DMS53 treated with DMSO at 0.1 percent for 48 hours (cell line): Measurements from ENCODE around the gene RNLS.

ENCODE experiments used
- DNase-seq: peaks from one replicate; lab custom pipeline; 2025; ENCODE audit not compliant: unreplicated experiment; lab: John Stamatoyannopoulos, UW

The RNLS gene

DNA sequence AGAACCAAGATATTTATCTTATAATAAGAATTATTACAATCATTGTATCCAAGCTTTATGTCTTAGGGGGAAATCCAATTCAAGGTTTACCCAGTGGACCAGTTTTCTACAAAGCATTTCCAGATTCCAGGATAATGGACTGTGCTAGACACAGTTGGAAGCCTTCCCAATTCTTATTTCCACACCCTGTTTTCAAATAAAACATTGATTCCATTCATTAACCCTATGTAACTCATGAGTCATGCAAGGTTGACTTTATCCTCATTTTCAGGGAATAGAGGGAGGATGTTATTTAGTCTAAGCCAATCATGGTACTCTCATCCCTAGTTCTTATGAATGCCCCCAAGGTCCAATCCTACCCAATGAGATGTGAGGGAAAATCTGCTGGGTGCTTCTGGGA lies 145.7 kb downstream of the RNLS start:
- DNase-seq: no peak

DNA sequence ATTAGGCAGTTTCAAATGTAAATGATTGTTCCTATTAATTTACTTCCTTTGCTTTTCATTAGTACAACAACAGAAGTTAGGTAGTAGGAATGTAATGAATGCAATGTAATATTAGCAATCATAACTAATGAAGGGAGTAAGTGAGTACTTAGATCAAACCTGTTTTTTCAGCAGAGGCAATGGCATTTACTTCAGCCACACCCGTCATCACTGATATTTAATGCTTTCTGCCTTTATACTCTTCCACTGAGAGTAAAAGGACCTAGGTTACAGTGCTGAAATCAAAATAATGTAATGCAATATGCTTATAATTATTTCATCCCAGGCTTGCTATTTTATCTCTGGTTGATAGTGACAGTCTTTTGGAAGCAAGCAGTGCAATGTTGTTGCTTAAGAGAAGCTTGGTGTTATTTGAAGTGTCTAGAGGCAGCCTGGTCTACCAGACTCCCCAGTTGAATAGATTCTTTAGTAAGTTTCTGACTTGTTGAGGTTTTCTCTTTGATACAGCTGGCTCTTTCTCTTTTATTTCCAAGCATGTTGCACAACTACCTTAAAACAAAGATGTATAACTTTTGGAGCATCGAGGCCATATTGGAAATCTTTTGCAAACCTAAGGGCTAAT lies 149.4 kb downstream of the RNLS start:
- DNase-seq: no peak

GRCh38 chr10:88431103-88431502 lies 152.0 kb downstream of the RNLS start:
- no peak for DNase-seq

DNA sequence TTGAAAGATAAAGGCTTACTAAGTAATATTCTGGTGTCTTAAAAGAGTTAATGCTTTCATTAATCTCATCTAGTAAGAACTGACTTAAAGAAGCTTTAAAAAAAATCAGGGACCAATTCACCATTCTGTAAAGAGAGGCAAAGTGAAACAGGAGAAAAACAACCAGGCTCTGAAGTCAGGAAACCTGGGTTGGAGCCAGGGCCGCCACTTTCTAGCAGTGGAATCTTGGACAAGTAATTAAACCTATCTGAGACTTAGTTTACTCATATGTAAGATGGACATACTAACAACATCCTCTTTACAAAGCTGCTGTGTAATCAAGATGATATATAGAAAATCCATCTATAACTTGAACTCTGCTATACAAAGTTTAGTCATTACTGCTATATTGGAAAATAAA lies 154.1 kb downstream of the RNLS start:
- DNase-seq: no peak

- no peak for DNase-seq
These were observed 154.7 kb downstream of the RNLS start for GRCh38 chr10:88428442-88428841.

GRCh38 chr10:88427024-88427423 lies 156.1 kb downstream of the RNLS start:
- no peak for DNase-seq

DNA sequence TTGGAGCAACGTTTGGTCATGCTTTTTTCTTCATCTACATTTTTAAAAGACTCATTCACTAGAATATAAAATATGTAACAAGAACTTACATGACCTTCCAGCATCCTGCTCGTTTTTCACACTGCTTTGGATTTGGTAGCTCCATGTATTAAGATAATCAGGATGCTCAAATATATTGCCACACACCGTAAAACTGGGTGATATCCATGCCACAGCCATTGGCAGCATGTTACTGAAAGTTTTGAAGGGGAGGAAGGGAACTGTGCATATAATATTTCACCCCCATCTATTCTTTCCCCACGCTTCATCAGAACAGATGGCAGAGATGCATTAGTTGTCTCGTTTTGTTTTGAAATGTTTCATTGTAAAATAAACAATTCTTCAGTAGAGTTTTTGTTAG lies 158.2 kb downstream of the RNLS start:
- no peak for DNase-seq

DNA sequence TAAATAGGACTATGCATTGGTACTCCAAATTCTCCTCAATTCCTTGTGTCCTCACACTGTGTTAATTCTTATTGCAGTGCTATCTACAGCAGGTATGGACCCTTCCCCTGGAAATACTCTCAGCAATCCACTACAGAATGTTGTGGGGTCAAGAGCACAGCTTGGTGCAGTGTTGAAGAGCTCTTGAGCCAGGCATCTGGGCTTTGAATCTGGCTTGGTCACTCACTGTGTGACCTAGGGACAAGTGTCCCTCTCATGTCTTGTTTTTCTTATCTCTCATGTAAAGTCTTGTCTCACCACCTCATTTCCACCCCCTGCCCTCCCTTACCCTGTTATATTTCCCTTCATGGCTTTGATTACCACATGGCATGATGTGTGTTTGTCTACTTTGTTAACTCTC lies 159.4 kb downstream of the RNLS start:
- no peak for DNase-seq

DNA sequence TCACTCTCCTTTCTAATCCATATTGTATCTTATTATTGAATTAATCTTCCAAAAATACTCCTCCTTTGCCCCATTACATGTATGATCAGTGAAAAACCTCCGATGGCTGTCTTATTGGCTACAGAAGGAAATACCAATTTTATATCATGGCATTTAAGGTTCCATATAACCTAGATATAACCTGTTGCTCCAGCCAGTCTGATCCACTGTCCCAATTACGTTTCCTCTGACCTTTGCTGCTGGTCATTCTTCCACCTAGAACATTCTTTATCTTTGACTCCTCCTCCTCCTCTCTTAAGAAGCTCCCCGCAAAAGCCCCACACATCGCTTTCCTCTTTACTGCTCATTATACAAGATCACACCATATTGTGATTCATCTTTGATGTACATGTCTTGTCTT lies 161.5 kb downstream of the RNLS start:
- no peak for DNase-seq

GRCh38 chr10:88418871-88419270 lies 164.2 kb downstream of the RNLS start:
- no peak for DNase-seq

GRCh38 chr10:88417387-88418030 lies 165.6 kb downstream of the RNLS start:
- no peak for DNase-seq

GRCh38 chr10:88416801-88417200 lies 166.3 kb downstream of the RNLS start:
- DNase-seq: no peak

DNA sequence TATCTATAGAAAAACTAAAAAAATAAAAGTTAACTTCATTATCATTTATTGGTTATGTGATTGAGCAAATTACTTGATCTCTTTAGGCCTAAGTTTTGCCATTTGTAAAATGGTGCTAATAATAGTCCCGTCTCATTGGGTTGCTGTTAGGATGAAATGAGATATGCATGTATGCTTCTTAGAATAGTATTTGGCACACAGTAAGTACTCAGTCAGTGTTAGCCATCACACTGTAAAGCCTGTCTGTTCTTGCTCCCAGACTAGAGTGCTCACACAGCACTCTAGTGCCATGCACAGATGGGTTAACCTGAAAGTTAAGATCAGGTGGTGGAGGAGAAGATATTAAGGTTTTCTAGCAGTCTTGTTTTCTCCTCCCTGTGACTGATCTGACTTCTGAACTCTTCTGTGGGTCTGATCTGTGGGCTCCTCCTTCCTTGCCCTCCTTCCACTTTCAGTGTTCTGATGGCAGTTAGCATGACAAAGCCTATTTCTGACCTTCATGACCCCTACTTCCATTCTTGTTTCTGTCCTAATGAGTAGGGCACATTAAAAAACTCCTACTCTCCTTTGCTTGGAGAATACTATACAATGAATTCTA lies 167.5 kb downstream of the RNLS start:
- DNase-seq: no peak

GRCh38 chr10:88413412-88413811 lies 169.7 kb downstream of the RNLS start:
- DNase-seq: no peak

GRCh38 chr10:88411772-88412349 lies 171.3 kb downstream of the RNLS start:
- DNase-seq: no peak

GRCh38 chr10:88409824-88410223 lies 173.3 kb downstream of the RNLS start:
- DNase-seq: no peak

GRCh38 chr10:88409236-88409635 lies 173.9 kb downstream of the RNLS start:
- DNase-seq: no peak

GRCh38 chr10:88408096-88408495 lies 175.0 kb downstream of the RNLS start:
- DNase-seq: no peak

DNA sequence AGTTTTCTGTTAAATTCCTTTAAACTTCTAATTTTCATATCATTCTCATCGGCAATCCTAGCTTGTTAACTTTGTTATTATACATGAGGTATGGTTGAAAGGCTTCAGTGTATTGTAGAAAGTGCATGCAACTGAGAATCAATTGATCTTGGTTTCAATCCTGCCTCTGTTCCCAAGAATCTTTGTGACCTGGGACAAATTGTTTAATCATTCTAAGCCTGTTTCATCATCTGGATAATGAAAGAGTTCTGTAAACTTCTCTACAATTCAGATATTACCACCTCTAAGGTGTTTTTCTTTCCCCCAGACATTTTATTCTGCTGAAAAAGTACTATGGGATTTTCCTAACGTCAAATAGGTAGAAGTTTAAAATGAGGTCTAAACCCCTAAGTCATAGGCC lies 179.0 kb downstream of the RNLS start:
- DNase-seq: no peak

DNA sequence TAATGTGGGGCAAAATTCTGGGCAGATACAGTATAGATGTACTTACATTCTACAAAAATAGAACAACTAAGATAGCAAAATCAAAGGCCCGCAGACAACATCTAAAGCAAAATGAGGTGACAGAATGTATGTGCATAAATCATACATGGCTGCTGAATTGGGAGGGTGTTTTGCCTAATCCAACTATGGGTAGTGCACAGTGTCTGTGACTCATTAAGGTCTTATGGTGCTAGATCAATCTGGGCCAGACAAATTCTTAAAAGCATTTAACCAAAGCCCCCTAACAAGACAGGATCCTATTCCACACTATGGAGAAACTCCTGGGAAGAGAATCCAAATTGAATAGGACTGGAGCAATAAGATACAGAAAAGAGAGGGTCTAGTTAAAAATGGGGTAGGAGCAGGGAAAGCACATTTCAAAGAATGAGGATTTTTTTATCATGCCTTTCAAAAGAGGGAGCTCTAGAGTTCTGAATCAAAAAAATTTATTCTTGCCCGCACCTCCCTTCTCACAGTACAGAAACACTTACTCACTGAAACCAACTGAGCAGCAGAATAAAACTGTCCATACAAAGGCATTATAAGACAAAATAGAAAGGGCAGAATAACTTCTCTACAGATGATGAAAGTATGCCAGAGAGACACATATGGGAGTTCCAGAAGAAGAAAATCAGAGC lies 181.3 kb downstream of the RNLS start:
- no peak for DNase-seq

- no peak for DNase-seq
These were observed 183.9 kb downstream of the RNLS start for GRCh38 chr10:88399240-88399639.

GRCh38 chr10:88395677-88396076 lies 187.4 kb downstream of the RNLS start:
- DNase-seq: no peak
